ENCODE measurements around the gene MRPL49. TPM values are rescaled to one million over a fixed set of nuclear protein-coding genes. Genes with fewer than 3 reads are reported as not detected.

MRPL49 gene
- total and polyA plus RNA-seq, 9 of the 15 experiments (the other 6 are each of a cell fraction or from before 2014, with no cell fraction given) = 74.3 to 132 (median 91.2) TPM

DNA sequence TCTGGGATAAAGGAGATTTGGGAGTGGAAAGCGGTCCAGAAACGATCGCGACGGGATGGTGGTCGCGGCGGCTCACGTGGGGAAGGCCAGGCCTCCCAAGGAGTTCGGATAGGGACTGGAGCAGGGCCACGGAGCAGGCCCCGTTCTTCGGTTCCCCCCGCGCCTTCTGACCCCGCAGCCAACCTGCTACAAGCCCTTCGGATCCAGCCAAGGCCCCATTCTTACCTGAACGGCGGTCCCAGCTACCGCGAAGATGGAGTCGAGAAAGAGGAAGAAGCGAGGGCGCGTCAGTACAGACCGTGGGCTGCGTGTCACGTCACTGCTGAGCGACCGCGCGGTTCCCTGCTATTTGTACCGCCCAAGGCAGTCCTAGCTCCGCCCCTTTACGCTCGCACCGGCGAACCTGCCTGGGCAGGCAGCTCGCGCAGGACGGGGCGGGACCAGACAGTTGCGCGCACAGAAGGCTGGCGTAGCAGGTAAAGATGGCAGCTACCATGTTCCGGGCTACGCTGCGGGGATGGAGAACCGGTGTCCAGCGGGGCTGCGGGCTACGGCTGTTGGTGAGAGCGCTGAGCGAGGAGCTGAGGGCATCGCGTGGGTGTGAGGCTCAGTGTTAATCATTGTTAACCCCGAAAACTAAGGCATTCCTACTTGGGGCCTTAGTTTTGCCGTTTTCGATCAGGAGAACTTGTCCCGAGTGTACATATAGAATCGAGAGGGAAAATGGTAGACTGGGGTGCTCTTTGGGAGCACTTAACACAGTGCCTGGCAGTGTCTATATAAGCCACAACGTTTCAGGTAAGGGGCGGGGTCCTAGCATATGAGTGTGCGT lies at the start of gene MRPL49, which contains the start of gene FAU (continued):
- TF ChIP-seq ZNF354B (CRISPR knock-in tag; IDR thresholded peaks at IDR 0.05) = no peak
- TF ChIP-seq ZNF282 (CRISPR knock-in tag; IDR thresholded peaks at IDR 0.05) = no peak
- peak; percentile 76 for TF ChIP-seq SMAD1 (IDR thresholded peaks at IDR 0.05; ENCODE audit: low read depth, low read length, partially characterized antibody)
- TF ChIP-seq POLR2B (IDR thresholded peaks at IDR 0.05; ENCODE audit: low read depth, partially characterized antibody) = peak; percentile 93
- peak; percentile 36 to 72; a peak in 3 of 4 replicates for TF ChIP-seq SIN3A (IDR thresholded peaks at IDR 0.05; ENCODE audit: borderline replicate concordance in 2 of 2, control insufficient read depth in 1 of 2, low read depth in 2 of 2, low read length in 2 of 2)
- TF ChIP-seq, protein P1, sequence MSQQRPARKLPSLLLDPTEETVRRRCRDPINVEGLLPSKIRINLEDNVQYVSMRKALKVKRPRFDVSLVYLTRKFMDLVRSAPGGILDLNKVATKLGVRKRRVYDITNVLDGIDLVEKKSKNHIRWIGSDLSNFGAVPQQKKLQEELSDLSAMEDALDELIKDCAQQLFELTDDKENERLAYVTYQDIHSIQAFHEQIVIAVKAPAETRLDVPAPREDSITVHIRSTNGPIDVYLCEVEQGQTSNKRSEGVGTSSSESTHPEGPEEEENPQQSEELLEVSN (IDR thresholded peaks at IDR 0.05; ENCODE audit: borderline replicate concordance in 1 of 2, extremely low read depth in 1 of 2, insufficient read depth in 1 of 2, insufficient read length in 1 of 2, low read depth in 1 of 2, low read length in 1 of 2, poor library complexity in 1 of 2, severe bottlenecking in 1 of 2) = peak in 1 of 2 experiments; percentile 29
- TF ChIP-seq KDM5B (IDR thresholded peaks at IDR 0.05; ENCODE audit: insufficient replicate concordance, low read depth, low read length) = peak; percentile 88
- peak; percentile 43 for TF ChIP-seq NELFE (IDR thresholded peaks at IDR 0.05; ENCODE audit: insufficient read depth, insufficient read length)
- TF ChIP-seq, protein P2, sequence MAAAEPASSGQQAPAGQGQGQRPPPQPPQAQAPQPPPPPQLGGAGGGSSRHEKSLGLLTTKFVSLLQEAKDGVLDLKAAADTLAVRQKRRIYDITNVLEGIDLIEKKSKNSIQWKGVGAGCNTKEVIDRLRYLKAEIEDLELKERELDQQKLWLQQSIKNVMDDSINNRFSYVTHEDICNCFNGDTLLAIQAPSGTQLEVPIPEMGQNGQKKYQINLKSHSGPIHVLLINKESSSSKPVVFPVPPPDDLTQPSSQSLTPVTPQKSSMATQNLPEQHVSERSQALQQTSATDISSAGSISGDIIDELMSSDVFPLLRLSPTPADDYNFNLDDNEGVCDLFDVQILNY (CRISPR knock-in tag; IDR thresholded peaks at IDR 0.05) = peak; percentile 80; the same call in 1 of the 2 replicates
- TF ChIP-seq, protein P3, sequence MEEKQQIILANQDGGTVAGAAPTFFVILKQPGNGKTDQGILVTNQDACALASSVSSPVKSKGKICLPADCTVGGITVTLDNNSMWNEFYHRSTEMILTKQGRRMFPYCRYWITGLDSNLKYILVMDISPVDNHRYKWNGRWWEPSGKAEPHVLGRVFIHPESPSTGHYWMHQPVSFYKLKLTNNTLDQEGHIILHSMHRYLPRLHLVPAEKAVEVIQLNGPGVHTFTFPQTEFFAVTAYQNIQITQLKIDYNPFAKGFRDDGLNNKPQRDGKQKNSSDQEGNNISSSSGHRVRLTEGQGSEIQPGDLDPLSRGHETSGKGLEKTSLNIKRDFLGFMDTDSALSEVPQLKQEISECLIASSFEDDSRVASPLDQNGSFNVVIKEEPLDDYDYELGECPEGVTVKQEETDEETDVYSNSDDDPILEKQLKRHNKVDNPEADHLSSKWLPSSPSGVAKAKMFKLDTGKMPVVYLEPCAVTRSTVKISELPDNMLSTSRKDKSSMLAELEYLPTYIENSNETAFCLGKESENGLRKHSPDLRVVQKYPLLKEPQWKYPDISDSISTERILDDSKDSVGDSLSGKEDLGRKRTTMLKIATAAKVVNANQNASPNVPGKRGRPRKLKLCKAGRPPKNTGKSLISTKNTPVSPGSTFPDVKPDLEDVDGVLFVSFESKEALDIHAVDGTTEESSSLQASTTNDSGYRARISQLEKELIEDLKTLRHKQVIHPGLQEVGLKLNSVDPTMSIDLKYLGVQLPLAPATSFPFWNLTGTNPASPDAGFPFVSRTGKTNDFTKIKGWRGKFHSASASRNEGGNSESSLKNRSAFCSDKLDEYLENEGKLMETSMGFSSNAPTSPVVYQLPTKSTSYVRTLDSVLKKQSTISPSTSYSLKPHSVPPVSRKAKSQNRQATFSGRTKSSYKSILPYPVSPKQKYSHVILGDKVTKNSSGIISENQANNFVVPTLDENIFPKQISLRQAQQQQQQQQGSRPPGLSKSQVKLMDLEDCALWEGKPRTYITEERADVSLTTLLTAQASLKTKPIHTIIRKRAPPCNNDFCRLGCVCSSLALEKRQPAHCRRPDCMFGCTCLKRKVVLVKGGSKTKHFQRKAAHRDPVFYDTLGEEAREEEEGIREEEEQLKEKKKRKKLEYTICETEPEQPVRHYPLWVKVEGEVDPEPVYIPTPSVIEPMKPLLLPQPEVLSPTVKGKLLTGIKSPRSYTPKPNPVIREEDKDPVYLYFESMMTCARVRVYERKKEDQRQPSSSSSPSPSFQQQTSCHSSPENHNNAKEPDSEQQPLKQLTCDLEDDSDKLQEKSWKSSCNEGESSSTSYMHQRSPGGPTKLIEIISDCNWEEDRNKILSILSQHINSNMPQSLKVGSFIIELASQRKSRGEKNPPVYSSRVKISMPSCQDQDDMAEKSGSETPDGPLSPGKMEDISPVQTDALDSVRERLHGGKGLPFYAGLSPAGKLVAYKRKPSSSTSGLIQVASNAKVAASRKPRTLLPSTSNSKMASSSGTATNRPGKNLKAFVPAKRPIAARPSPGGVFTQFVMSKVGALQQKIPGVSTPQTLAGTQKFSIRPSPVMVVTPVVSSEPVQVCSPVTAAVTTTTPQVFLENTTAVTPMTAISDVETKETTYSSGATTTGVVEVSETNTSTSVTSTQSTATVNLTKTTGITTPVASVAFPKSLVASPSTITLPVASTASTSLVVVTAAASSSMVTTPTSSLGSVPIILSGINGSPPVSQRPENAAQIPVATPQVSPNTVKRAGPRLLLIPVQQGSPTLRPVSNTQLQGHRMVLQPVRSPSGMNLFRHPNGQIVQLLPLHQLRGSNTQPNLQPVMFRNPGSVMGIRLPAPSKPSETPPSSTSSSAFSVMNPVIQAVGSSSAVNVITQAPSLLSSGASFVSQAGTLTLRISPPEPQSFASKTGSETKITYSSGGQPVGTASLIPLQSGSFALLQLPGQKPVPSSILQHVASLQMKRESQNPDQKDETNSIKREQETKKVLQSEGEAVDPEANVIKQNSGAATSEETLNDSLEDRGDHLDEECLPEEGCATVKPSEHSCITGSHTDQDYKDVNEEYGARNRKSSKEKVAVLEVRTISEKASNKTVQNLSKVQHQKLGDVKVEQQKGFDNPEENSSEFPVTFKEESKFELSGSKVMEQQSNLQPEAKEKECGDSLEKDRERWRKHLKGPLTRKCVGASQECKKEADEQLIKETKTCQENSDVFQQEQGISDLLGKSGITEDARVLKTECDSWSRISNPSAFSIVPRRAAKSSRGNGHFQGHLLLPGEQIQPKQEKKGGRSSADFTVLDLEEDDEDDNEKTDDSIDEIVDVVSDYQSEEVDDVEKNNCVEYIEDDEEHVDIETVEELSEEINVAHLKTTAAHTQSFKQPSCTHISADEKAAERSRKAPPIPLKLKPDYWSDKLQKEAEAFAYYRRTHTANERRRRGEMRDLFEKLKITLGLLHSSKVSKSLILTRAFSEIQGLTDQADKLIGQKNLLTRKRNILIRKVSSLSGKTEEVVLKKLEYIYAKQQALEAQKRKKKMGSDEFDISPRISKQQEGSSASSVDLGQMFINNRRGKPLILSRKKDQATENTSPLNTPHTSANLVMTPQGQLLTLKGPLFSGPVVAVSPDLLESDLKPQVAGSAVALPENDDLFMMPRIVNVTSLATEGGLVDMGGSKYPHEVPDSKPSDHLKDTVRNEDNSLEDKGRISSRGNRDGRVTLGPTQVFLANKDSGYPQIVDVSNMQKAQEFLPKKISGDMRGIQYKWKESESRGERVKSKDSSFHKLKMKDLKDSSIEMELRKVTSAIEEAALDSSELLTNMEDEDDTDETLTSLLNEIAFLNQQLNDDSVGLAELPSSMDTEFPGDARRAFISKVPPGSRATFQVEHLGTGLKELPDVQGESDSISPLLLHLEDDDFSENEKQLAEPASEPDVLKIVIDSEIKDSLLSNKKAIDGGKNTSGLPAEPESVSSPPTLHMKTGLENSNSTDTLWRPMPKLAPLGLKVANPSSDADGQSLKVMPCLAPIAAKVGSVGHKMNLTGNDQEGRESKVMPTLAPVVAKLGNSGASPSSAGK (IDR thresholded peaks at IDR 0.05) = no peak
- 0 out of 2 replicates have a peak, but pooled peaks have one; percentile 83 for TF ChIP-seq GTF2F1 (IDR thresholded peaks at IDR 0.05; ENCODE audit: low read depth, low read length)
- TF ChIP-seq MEIS2 (IDR thresholded peaks at IDR 0.05; ENCODE audit: partially characterized antibody) = peak; percentile 88
